Mesendoderm (in vitro differentiated cells): ENCODE measurements around the gene ADAMTS13.
A peak's percentile ranks its signal among the peaks of the same experiment; 100 is the strongest.

ENCODE experiments used
- DNase-seq: peaks from one replicate; pipeline ENCODE4 v3.0.0; 2013
- H2AK5ac ChIP-seq: 2 replicates; pipeline ENCODE4 v1.6.1; 2013; ENCODE audit warnings: low read length, inconsistent platforms
- H2BK120ac ChIP-seq: 2 replicates; pipeline ENCODE4 v1.6.1; 2013; ENCODE audit warnings: low read depth, mild to moderate bottlenecking, low read length, moderate library complexity, mixed read lengths
- H2BK15ac ChIP-seq: replicated peaks from 2 replicates; pipeline ENCODE4 v1.6.1; 2013; ENCODE audit warnings: low read depth, mild to moderate bottlenecking, moderate library complexity
- H2BK5ac ChIP-seq: 2 replicates; pipeline ENCODE4 v1.6.1; 2013; ENCODE audit warnings: low read length, inconsistent platforms
- H3K18ac ChIP-seq: 2 replicates; pipeline ENCODE4 v1.6.1; 2013; ENCODE audit warnings: mild to moderate bottlenecking, low read length, mixed read lengths
- H3K23ac ChIP-seq: one replicate; pipeline ENCODE4 v1.6.1; 2013; ENCODE audit warnings: low read length
- H3K27ac ChIP-seq: 2 replicates; pipeline ENCODE4 v1.5.1; 2013; ENCODE audit warnings: low read depth, mild to moderate bottlenecking, inconsistent platforms, low read length, moderate library complexity
- H3K27me3 ChIP-seq: 2 replicates; pipeline ENCODE4 v1.6.1; 2013; ENCODE audit warnings: low read length, control low read depth, mild to moderate bottlenecking, inconsistent platforms; ENCODE audit not compliant: insufficient read depth, poor library complexity
- H3K36me3 ChIP-seq: 2 replicates; pipeline ENCODE4 v1.6.1; 2013; ENCODE audit warnings: low read length, inconsistent platforms; ENCODE audit not compliant: control insufficient read depth, insufficient read depth
- H3K4ac ChIP-seq: one replicate; pipeline ENCODE4 v1.6.1; 2013; ENCODE audit warnings: low read depth, mild to moderate bottlenecking, low read length, moderate library complexity
- H3K4me1 ChIP-seq: 2 replicates; pipeline ENCODE4 v1.6.1; 2013; ENCODE audit warnings: low read depth, low read length, inconsistent platforms; ENCODE audit not compliant: control insufficient read depth
- H3K4me2 ChIP-seq: 2 replicates; pipeline ENCODE4 v1.6.1; 2013; ENCODE audit warnings: low read length
- H3K4me3 ChIP-seq: 2 replicates; pipeline ENCODE4 v1.5.1; 2013; ENCODE audit warnings: mild to moderate bottlenecking, low read length
- H3K56ac ChIP-seq: one replicate; pipeline ENCODE4 v1.6.1; 2013; ENCODE audit warnings: low read length
- H3K79me1 ChIP-seq: 2 replicates; pipeline ENCODE4 v1.6.1; 2013; ENCODE audit warnings: low read length, inconsistent platforms
- H3K79me2 ChIP-seq: 2 replicates; pipeline ENCODE4 v1.6.1; 2013; ENCODE audit warnings: mild to moderate bottlenecking, low read length; ENCODE audit not compliant: control insufficient read depth, insufficient read depth
- H3K9ac ChIP-seq: 2 replicates; pipeline ENCODE4 v1.6.1; 2013; ENCODE audit warnings: low read length, inconsistent platforms
- H4K5ac ChIP-seq: one replicate; pipeline ENCODE4 v1.6.1; 2013; ENCODE audit warnings: low read length
- H4K8ac ChIP-seq: one replicate; pipeline ENCODE4 v1.6.1; 2013; ENCODE audit warnings: low read depth, mild to moderate bottlenecking, control low read depth, low read length, moderate library complexity
- WGBS: extraction: QIAGEN DNeasy Blood & Tissue Kit; methylation state at CpG from one replicate; pipeline ENCODE4 v1.1.7; 2013; ENCODE audit warnings: low lambda C conversion rate, missing lambda C conversion rate; ENCODE audit not compliant: insufficient coverage; ENCODE audit errors: extremely low coverage; 5-methylcytosine and 5-hydroxymethylcytosine counted together

ADAMTS13 gene

GRCh38 chr9:133403766-133404453, 18.3 kb upstream of the ADAMTS13 start:
- no peak overlapping the region for H3K23ac ChIP-seq
- H3K56ac ChIP-seq, result no peak overlapping the region
- no peak overlapping the region for H2AK5ac ChIP-seq
- peaks cover 5% of the 10 kb centered on the region for H3K36me3 ChIP-seq
- peak; percentile 57 for DNase-seq
- H3K79me2 ChIP-seq, result no peaks in the 10 kb centered on the region
- H3K27me3 ChIP-seq, result no peaks in the 10 kb centered on the region
- no peak overlapping the region for H3K4ac ChIP-seq
- H3K27ac ChIP-seq, result no peak overlapping the region
- H2BK120ac ChIP-seq, result no peak overlapping the region
- no peaks in the 10 kb centered on the region for H3K79me1 ChIP-seq
- no CpG with 5 or more reads among the region's 16 CpGs for WGBS
- no peak overlapping the region for H3K18ac ChIP-seq
- no peak overlapping the region for H4K5ac ChIP-seq
- H3K4me1 ChIP-seq, result no peaks in the 10 kb centered on the region
- H3K4me3 ChIP-seq, result no peak overlapping the region
- no peak overlapping the region for H2BK15ac ChIP-seq
- no peak overlapping the region for H3K9ac ChIP-seq
- H2BK5ac ChIP-seq, result no peak overlapping the region
- no peak overlapping the region for H4K8ac ChIP-seq
- H3K4me2 ChIP-seq, result no peak overlapping the region

DNA sequence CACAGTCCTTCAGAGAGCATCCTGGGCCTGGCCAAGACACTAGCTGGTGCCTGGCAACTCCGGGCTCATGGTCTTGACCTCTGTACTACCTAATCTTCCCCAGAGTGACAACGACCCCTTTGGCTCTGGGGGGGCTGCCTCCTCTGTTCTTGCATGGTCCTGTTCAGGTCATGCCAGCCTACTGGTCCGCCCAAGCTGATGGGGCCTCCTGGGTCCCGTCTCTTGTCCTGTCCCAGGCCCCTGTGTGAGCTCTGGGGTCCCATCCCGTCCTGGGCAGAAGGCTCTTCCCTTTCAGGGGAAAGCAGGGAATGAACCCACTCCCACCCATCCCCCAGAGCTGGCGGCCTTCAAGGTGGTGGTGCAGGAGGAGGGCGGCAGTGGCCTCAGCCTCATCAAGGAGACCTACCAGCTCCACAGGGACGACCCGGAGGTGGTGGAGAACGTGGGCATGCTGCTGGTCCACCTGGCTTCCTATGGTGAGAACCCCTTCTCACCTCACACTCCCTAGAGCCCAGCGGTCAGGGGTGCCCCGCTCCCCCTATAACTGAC, 17.6 kb upstream of the ADAMTS13 start:
- H2AK5ac ChIP-seq, result no peak overlapping the region
- H3K23ac ChIP-seq, result no peak overlapping the region
- H4K5ac ChIP-seq, result no peak overlapping the region
- peaks cover 5% of the 10 kb centered on the region for H3K36me3 ChIP-seq
- H3K79me1 ChIP-seq, result no peaks in the 10 kb centered on the region
- H3K18ac ChIP-seq, result no peak overlapping the region
- H3K56ac ChIP-seq, result no peak overlapping the region
- H3K4me1 ChIP-seq, result no peaks in the 10 kb centered on the region
- H3K9ac ChIP-seq, result no peak overlapping the region
- H3K4me3 ChIP-seq, result no peak overlapping the region
- H3K27ac ChIP-seq, result no peak overlapping the region
- H3K4me2 ChIP-seq, result no peak overlapping the region
- no peak overlapping the region for H4K8ac ChIP-seq
- no peak for DNase-seq
- no CpG with 5 or more reads among the region's 12 CpGs for WGBS
- no peak overlapping the region for H2BK120ac ChIP-seq
- H2BK5ac ChIP-seq, result no peak overlapping the region
- no peak overlapping the region for H3K4ac ChIP-seq
- H3K79me2 ChIP-seq, result no peaks in the 10 kb centered on the region
- no peaks in the 10 kb centered on the region for H3K27me3 ChIP-seq
- H2BK15ac ChIP-seq, result no peak overlapping the region

- Histone ChIP-seq H3K36me3 (peaks cover 10% of the 10 kb centered on the region), H3K4me2 (no peak overlapping the region), H3K27me3 (no peaks in the 10 kb centered on the region), H3K4ac (no peak overlapping the region), H3K18ac (no peak overlapping the region), H3K79me1 (no peaks in the 10 kb centered on the region), H3K4me1 (no peaks in the 10 kb centered on the region), H4K8ac (no peak overlapping the region), H2AK5ac (no peak overlapping the region), H3K79me2 (no peaks in the 10 kb centered on the region), H2BK15ac (no peak overlapping the region), H3K9ac (no peak overlapping the region), H2BK5ac (no peak overlapping the region), H3K56ac (no peak overlapping the region), H3K27ac (no peak overlapping the region), H3K23ac (no peak overlapping the region), H4K5ac (no peak overlapping the region), H3K4me3 (no peak overlapping the region), H2BK120ac (no peak overlapping the region)
- WGBS, result no CpG with 5 or more reads among the region's 19 CpGs
- no peak for DNase-seq
These were observed 16.4 kb upstream of the ADAMTS13 start for GRCh38 chr9:133405508-133406438.

DNA sequence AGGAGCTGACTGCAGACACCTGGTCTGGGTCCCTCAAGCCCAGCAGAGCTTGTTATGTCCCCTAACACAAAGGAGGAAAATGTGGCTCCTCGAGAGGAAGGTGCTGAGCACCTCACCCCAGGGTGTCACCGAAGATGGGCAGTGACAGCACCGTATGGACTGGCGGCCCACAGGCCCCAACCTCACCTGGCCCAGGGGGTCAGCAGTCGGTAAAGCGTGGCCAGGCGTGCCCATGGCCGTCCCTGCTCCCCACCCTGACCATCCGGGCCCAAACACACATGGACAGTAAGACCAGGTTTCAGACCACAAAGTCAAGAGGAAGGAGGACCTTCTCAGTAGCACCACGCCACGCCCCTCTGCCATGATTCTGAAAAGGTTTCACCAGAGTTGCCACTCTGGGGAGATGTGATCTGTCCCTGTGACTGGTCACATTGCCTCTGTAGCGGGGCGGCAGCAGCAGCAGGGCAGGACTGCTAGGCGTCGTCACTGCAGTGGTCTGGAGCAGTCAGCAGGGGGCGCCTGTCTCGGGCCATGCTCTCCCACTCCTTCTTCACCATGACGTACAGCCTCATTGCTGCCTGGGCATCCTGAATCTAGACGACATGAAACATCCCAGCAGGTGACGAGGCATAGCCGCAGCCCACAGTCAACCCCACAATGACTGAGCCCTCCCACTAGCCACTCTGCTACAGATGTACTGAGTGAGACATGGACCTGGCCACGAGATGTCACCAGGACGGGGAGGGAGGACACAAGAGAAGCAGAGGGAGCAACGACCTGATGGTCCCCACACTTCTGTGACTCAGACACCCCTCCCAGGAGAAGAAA, 15.5 kb upstream of the ADAMTS13 start:
- WGBS, result no CpG with 5 or more reads among the region's 24 CpGs
- no peaks in the 10 kb centered on the region for H3K79me1 ChIP-seq
- H2AK5ac ChIP-seq, result no peak overlapping the region
- no peaks in the 10 kb centered on the region for H3K4me1 ChIP-seq
- no peak overlapping the region for H2BK120ac ChIP-seq
- no peak overlapping the region for H2BK15ac ChIP-seq
- no peak overlapping the region for H4K5ac ChIP-seq
- H3K56ac ChIP-seq, result no peak overlapping the region
- H3K79me2 ChIP-seq, result no peaks in the 10 kb centered on the region
- H3K4me2 ChIP-seq, result no peak overlapping the region
- H3K4me3 ChIP-seq, result no peak overlapping the region
- H3K23ac ChIP-seq, result no peak overlapping the region
- no peak overlapping the region for H2BK5ac ChIP-seq
- H4K8ac ChIP-seq, result no peak overlapping the region
- H3K18ac ChIP-seq, result no peak overlapping the region
- H3K4ac ChIP-seq, result no peak overlapping the region
- no peak overlapping the region for H3K9ac ChIP-seq
- peaks cover 10% of the 10 kb centered on the region for H3K36me3 ChIP-seq
- H3K27me3 ChIP-seq, result no peaks in the 10 kb centered on the region
- peak; percentile 84 for DNase-seq
- H3K27ac ChIP-seq, result no peak overlapping the region

- no peak overlapping the region for H3K4ac ChIP-seq
- H4K5ac ChIP-seq, result no peak overlapping the region
- no peaks in the 10 kb centered on the region for H3K79me1 ChIP-seq
- no peak overlapping the region for H3K4me2 ChIP-seq
- H3K36me3 ChIP-seq, result peaks cover 11% of the 10 kb centered on the region
- no peak overlapping the region for H3K23ac ChIP-seq
- no peak overlapping the region for H3K56ac ChIP-seq
- no peaks in the 10 kb centered on the region for H3K79me2 ChIP-seq
- no peak for DNase-seq
- no peak overlapping the region for H3K27ac ChIP-seq
- no peak overlapping the region for H4K8ac ChIP-seq
- no peak overlapping the region for H3K18ac ChIP-seq
- no peak overlapping the region for H2BK120ac ChIP-seq
- H2BK15ac ChIP-seq, result no peak overlapping the region
- no peak overlapping the region for H3K4me3 ChIP-seq
- H3K4me1 ChIP-seq, result no peaks in the 10 kb centered on the region
- no peak overlapping the region for H2BK5ac ChIP-seq
- no CpG with 5 or more reads among the region's 1 CpG for WGBS
- no peak overlapping the region for H3K9ac ChIP-seq
- no peaks in the 10 kb centered on the region for H3K27me3 ChIP-seq
- H2AK5ac ChIP-seq, result no peak overlapping the region
These were observed 14.1 kb upstream of the ADAMTS13 start for GRCh38 chr9:133408042-133408441.
